ENCODE measurements around the gene SMURF1. TPM values are rescaled to one million over a fixed set of nuclear protein-coding genes. Genes with fewer than 3 reads are reported as not detected.

Gene SMURF1
- total RNA-seq, 4 donors from 2014 or later = 25.3 to 47.5 (median 36.5) TPM

DNA sequence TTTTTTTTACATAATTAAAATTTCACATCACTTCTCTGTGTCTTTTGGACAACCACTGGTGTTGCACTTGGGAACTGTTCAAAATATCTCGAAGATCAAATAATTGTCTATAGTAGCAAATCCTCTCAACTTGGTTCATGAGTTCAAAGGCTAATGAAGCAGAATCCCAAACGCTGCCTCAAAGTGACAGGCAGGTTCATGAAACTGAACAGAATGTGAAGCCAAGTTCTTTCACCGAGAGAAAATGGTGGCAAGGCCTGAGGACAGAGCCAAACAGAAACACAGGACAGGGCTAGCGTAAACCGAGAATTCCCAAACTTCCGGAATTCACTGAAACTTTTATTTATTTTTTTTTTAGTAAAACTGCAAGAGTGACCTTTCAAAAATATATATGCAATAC is 21.1 kb downstream of the SMURF1 start:
- Histone ChIP-seq H3K4me1 (peaks cover 6 to 85% (median 41%) of the 10 kb centered on the region in 4 donors), H3K4me3 (no peak overlapping the region), H3K27ac (peak overlapping the region in 3 of 4 donors; percentile 38 to 62 (median 40)), H3K36me3 (no peaks in the 10 kb centered on the region), H3K27me3 (no peaks in the 10 kb centered on the region), H3K9me3 (no peaks in the 10 kb centered on the region)
- 74 to 85% methylated on average over 4 to 6 of the region's 6 CpGs for WGBS, 2 donors (ENCODE audit: low coverage in 1 of 2)
- intact Hi-C loops (cut with DNase I; ENCODE audit: low total_unique reads) = no loop called here
- no peak for DNase-seq
- in situ Hi-C loops (cut with MboI; ENCODE audit: low pct_ligation_motif_present in 1 of 4, low pct_unique_long_range_greater_than_20kb in 1 of 4, low sequenced_read_pairs in 3 of 4) = no loop called here
- TF ChIP-seq, protein P1, sequence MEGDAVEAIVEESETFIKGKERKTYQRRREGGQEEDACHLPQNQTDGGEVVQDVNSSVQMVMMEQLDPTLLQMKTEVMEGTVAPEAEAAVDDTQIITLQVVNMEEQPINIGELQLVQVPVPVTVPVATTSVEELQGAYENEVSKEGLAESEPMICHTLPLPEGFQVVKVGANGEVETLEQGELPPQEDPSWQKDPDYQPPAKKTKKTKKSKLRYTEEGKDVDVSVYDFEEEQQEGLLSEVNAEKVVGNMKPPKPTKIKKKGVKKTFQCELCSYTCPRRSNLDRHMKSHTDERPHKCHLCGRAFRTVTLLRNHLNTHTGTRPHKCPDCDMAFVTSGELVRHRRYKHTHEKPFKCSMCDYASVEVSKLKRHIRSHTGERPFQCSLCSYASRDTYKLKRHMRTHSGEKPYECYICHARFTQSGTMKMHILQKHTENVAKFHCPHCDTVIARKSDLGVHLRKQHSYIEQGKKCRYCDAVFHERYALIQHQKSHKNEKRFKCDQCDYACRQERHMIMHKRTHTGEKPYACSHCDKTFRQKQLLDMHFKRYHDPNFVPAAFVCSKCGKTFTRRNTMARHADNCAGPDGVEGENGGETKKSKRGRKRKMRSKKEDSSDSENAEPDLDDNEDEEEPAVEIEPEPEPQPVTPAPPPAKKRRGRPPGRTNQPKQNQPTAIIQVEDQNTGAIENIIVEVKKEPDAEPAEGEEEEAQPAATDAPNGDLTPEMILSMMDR (IDR thresholded peaks at IDR 0.05) = no peak
- no peak for TF ChIP-seq EP300 (IDR thresholded peaks at IDR 0.05; ENCODE audit: low read depth)
- no peak for TF ChIP-seq POLR2A (IDR thresholded peaks at IDR 0.05)
- TF ChIP-seq POLR2AphosphoS5 (IDR thresholded peaks at IDR 0.05) = no peak

DNA sequence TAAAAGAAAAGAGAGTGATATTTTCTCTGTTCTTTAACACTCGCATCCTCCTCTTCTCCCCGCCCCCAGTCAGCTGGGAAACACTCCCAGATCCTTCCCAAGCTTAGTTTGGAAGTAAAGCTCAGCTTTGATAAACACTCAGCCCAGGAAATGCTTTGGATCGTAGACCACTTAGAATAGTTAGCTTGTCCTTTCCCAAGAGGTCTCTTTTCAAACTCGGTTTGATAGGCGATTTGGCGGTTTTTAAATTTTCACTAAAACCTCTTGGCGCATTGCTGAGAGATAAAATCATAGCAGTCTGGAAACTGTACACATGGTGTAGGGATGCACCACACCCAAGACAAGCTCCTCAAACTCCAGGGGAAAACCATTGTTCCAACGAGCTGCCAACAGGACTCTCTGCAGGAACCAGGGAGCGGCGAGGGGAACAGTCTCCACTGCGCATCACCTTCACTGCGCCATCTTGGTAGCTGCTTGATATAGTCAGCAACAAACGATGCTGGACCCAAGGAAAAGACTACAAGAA is 22.3 kb downstream of the SMURF1 start:
- TF ChIP-seq EP300 (IDR thresholded peaks at IDR 0.05; ENCODE audit: low read depth) (no peak), POLR2A (IDR thresholded peaks at IDR 0.05) (no peak), POLR2AphosphoS5 (IDR thresholded peaks at IDR 0.05) (no peak)
- TF ChIP-seq, protein P1 (IDR thresholded peaks at IDR 0.05) = no peak
- WGBS, 2 donors (ENCODE audit: low coverage in 1 of 2) = 72 to 74% methylated on average over 12 to 13 of the region's 13 CpGs
- no peak for DNase-seq
- H3K27me3 ChIP-seq = no peaks in the 10 kb centered on the region
- no peaks in the 10 kb centered on the region for H3K9me3 ChIP-seq
- H3K36me3 ChIP-seq = no peaks in the 10 kb centered on the region
- in situ Hi-C loops (cut with MboI; ENCODE audit: low pct_ligation_motif_present in 1 of 4, low pct_unique_long_range_greater_than_20kb in 1 of 4, low sequenced_read_pairs in 3 of 4) (no loop called here), intact Hi-C loops (cut with DNase I; ENCODE audit: low total_unique reads) (no loop called here)
- H3K27ac ChIP-seq = peak overlapping the region; percentile 54 to 73 (median 60)
- H3K4me1 ChIP-seq = peaks cover 6 to 73% (median 40%) of the 10 kb centered on the region in 4 donors
- no peak overlapping the region for H3K4me3 ChIP-seq

DNA sequence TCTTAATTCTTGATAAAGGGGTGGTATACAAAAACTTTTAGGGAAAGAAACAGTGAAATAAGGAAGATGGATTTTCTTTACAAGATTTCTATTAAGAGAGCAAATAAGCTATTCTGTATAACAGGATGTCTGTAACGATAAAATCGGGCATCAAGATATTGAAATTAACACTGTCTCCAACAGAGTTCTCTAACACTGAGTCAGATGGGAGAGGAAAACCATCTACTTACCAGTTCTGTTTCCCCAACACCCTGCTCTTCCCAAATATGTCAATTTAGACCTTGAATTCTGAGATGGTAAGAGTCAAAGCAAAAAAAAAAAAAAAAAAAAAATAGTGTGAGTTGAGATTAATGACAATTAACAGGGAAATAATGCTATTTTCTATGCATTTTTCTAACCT is 23.0 kb downstream of the SMURF1 start:
- H3K27me3 ChIP-seq = no peaks in the 10 kb centered on the region
- H3K4me1 ChIP-seq = peaks cover 6 to 67% (median 38%) of the 10 kb centered on the region in 4 donors
- TF ChIP-seq POLR2AphosphoS5 (IDR thresholded peaks at IDR 0.05) = no peak
- TF ChIP-seq, protein P1 (IDR thresholded peaks at IDR 0.05) = no peak
- no peak for TF ChIP-seq EP300 (IDR thresholded peaks at IDR 0.05; ENCODE audit: low read depth)
- no peak for TF ChIP-seq POLR2A (IDR thresholded peaks at IDR 0.05)
- in situ Hi-C loops (cut with MboI; ENCODE audit: low pct_ligation_motif_present in 1 of 4, low pct_unique_long_range_greater_than_20kb in 1 of 4, low sequenced_read_pairs in 3 of 4) = no loop called here
- WGBS, 2 donors (ENCODE audit: low coverage in 1 of 2) = 73 to 84% methylated on average over 2 of the region's 2 CpGs
- H3K27ac ChIP-seq = peak overlapping the region; percentile 49 to 73 (median 55)
- H3K9me3 ChIP-seq = no peaks in the 10 kb centered on the region
- no peaks in the 10 kb centered on the region for H3K36me3 ChIP-seq
- H3K4me3 ChIP-seq = no peak overlapping the region
- no peak for DNase-seq
- intact Hi-C loops (cut with DNase I; ENCODE audit: low total_unique reads) = no loop called here

DNA sequence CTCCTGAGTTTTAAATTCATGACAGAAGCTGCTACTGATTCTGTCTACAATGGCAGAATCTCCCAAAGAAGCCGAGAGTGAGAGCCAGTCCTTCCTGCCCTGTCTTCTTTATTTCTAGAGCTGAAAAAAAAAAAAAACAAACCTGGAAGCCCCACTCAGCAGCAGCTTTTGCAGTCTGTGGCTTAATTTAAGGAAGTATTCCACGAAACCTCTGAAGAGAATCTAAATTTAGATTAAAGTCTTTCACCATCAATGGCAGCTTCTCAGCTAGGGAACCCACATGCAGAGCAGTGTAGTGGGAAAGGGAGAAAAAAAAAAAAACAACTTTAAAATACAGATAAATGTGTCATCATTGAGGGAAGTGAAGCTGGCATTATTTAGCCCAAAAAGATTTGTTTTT is 23.4 kb downstream of the SMURF1 start:
- DNase-seq = no peak
- TF ChIP-seq, protein P1 (IDR thresholded peaks at IDR 0.05) = no peak
- TF ChIP-seq POLR2AphosphoS5 (IDR thresholded peaks at IDR 0.05) = no peak
- TF ChIP-seq EP300 (IDR thresholded peaks at IDR 0.05; ENCODE audit: low read depth) = no peak
- no peak for TF ChIP-seq POLR2A (IDR thresholded peaks at IDR 0.05)
- in situ Hi-C loops (cut with MboI; ENCODE audit: low pct_ligation_motif_present in 1 of 4, low pct_unique_long_range_greater_than_20kb in 1 of 4, low sequenced_read_pairs in 3 of 4) (no loop called here), intact Hi-C loops (cut with DNase I; ENCODE audit: low total_unique reads) (no loop called here)
- Histone ChIP-seq H3K9me3 (no peaks in the 10 kb centered on the region), H3K36me3 (no peaks in the 10 kb centered on the region), H3K27me3 (no peaks in the 10 kb centered on the region), H3K4me3 (no peak overlapping the region), H3K4me1 (peaks cover 6 to 66% (median 34%) of the 10 kb centered on the region in 4 donors), H3K27ac (peak overlapping the region; percentile 49 to 73 (median 55))
- 44 to 50% methylated on average over 2 of the region's 2 CpGs for WGBS, 2 donors (ENCODE audit: low coverage in 1 of 2)
